Ishikawa (cell line): ENCODE data around the gene TRIM2.

ENCODE experiments used
- CEBPB ChIP-seq: IDR thresholded peaks from 2 replicates; pipeline ENCODE4 v1.6.1; 2012
- CREB1 ChIP-seq: IDR thresholded peaks from 2 replicates; pipeline ENCODE4 v1.6.1; 2012; ENCODE audit warnings: low read depth
- EGR1 ChIP-seq: IDR thresholded peaks from 2 replicates; pipeline ENCODE4 v1.6.1; 2012
- EP300 ChIP-seq: IDR thresholded peaks from 2 replicates; pipeline ENCODE4 v1.6.1; 2012; ENCODE audit warnings: borderline replicate concordance
- FOXM1 ChIP-seq: IDR thresholded peaks from 2 replicates; pipeline ENCODE4 v1.6.1; 2012; ENCODE audit warnings: low read depth, borderline replicate concordance
- NFIC ChIP-seq: IDR thresholded peaks from 2 replicates; pipeline ENCODE4 v1.6.1; 2012
- RAD21 ChIP-seq: IDR thresholded peaks from 2 replicates; pipeline ENCODE4 v1.6.1; 2012; ENCODE audit warnings: low read depth
- TAF1 ChIP-seq: IDR thresholded peaks from 2 replicates; pipeline ENCODE4 v1.6.1; 2012; ENCODE audit warnings: low read depth, mild to moderate bottlenecking
- TCF12 ChIP-seq: IDR thresholded peaks from 2 replicates; pipeline ENCODE4 v1.6.1; 2012; ENCODE audit warnings: low read depth
- TEAD4 ChIP-seq: IDR thresholded peaks from 2 replicates; pipeline ENCODE4 v1.6.1; 2012
- YY1 ChIP-seq: IDR thresholded peaks from 2 replicates; pipeline ENCODE4 v1.6.1; 2012; ENCODE audit warnings: low read depth
- ZBTB7A ChIP-seq: IDR thresholded peaks from 2 replicates; pipeline ENCODE4 v1.6.1; 2012; ENCODE audit warnings: low read depth
- TF ChIP-seq, protein P1 (sequence below): IDR thresholded peaks from 2 replicates; pipeline ENCODE4 v1.6.1; 2012; ENCODE audit warnings: low read depth, mild to moderate bottlenecking
- TF ChIP-seq, protein P2 (sequence below): IDR thresholded peaks from 2 replicates; pipeline ENCODE4 v1.6.1; 2012
- TF ChIP-seq, protein P3 (sequence below): IDR thresholded peaks from 2 replicates; pipeline ENCODE4 v1.6.1; 2012

Gene TRIM2

DNA sequence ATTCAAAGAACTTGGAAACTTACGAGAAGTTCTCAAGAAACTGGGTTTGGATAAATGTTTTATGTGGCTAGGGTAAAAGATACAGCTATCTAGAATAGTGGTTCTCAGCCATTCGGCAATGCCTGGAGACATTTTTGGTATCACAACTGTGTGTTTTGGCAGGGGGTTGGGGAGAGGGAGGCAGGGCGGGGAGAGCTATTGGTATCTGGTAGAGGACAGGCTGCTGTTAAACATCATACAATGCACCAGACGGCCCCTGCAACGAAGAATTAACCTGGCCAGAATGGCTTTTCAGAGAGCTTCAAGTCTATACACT lies 89.5 kb downstream of the TRIM2 start:
- TF ChIP-seq, protein P1, sequence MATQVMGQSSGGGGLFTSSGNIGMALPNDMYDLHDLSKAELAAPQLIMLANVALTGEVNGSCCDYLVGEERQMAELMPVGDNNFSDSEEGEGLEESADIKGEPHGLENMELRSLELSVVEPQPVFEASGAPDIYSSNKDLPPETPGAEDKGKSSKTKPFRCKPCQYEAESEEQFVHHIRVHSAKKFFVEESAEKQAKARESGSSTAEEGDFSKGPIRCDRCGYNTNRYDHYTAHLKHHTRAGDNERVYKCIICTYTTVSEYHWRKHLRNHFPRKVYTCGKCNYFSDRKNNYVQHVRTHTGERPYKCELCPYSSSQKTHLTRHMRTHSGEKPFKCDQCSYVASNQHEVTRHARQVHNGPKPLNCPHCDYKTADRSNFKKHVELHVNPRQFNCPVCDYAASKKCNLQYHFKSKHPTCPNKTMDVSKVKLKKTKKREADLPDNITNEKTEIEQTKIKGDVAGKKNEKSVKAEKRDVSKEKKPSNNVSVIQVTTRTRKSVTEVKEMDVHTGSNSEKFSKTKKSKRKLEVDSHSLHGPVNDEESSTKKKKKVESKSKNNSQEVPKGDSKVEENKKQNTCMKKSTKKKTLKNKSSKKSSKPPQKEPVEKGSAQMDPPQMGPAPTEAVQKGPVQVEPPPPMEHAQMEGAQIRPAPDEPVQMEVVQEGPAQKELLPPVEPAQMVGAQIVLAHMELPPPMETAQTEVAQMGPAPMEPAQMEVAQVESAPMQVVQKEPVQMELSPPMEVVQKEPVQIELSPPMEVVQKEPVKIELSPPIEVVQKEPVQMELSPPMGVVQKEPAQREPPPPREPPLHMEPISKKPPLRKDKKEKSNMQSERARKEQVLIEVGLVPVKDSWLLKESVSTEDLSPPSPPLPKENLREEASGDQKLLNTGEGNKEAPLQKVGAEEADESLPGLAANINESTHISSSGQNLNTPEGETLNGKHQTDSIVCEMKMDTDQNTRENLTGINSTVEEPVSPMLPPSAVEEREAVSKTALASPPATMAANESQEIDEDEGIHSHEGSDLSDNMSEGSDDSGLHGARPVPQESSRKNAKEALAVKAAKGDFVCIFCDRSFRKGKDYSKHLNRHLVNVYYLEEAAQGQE, result no peak

DNA sequence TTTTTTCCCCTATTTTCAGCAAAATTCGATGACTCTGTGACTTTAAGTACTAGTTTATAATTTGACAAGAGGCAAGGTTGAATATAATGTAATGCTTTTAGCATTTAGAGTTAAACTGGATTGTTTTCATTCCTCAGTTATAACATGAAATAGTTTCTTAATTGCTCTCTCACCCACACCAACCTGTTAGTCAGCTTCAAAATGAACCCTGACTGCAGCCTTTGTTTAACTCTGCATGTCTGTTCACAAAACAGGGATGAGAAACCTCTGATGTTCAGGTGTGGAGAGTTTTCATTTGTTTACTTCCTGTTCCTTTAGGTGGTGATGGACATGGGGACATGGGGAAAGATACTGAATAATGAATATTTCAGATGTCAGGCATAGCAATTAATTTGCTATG lies 90.4 kb downstream of the TRIM2 start:
- TF ChIP-seq RAD21 (no peak), TCF12 (0 out of 2 replicates have a peak, but pooled peaks have one; percentile 38), NFIC (0 out of 2 replicates have a peak, but pooled peaks have one; percentile 25)

DNA sequence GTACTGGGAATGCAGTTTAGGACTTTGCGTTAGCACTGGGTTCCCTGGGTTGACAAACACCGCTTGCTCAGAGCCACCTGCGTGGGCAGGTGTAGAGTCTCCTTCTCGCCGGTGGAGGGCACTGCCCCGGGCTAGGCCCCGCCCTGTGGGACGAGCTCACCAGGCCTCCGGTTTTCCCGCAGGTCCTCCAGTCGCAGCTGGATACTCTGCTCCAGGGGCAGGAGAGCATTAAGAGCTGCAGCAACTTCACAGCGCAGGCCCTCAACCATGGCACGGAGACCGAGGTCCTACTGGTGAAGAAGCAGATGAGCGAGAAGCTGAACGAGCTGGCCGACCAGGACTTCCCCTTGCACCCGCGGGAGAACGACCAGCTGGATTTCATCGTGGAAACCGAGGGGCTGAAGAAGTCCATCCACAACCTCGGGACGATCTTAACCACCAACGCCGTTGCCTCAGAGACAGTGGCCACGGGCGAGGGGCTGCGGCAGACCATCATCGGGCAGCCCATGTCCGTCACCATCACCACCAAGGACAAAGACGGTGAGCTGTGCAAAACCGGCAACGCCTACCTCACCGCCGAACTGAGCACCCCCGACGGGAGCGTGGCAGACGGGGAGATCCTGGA lies 91.0 kb downstream of the TRIM2 start:
- TF ChIP-seq TCF12, result 0 out of 2 replicates have a peak, but pooled peaks have one; percentile 7
- TF ChIP-seq, protein P2, sequence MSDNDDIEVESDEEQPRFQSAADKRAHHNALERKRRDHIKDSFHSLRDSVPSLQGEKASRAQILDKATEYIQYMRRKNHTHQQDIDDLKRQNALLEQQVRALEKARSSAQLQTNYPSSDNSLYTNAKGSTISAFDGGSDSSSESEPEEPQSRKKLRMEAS, result no peak

DNA sequence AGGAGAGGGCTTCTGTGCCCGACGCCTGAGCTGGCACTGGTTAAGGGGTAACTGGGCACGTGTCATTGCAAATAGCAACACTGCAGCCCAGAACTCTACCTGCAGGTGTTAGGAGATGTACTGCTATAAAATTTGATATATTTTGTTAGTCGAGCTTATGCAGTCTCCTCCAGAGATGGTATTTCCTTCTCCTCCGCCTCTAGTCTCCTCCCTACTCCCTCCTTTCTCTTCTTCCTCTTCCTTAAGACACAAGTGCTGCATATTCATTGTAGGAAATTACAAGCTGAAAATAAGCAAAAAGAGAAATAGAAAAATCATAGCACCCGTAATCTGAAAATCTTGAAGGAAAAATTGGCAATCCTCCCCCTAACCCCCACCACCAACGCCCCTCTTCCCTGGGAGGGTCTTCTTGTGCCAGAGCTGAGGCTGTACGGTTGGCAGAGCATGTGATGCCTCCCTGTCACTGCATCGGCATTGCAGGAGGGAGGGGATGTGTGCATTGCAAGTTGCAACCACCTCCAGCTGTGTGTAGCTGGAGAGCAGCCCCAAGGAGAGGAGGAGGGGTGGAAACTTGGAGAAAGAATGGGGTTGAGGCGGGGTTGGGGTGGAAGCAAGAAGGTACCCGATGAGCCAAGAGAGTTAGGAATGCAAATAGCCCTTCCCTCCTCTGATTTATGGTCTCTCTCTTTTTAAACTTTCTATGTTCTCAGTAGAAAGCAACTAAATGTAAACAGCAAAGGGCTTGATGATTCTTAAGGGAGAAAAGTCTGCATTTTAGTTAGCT lies 92.0 kb downstream of the TRIM2 start:
- TF ChIP-seq YY1 (no peak), TEAD4 (0 out of 2 replicates have a peak, but pooled peaks have one; percentile 44), TCF12 (0 out of 2 replicates have a peak, but pooled peaks have one; percentile 24), ZBTB7A (no peak)
- TF ChIP-seq, protein P2, result peak; percentile 29; the same call in 1 of the 2 replicates
- TF ChIP-seq, protein P1, result no peak

DNA sequence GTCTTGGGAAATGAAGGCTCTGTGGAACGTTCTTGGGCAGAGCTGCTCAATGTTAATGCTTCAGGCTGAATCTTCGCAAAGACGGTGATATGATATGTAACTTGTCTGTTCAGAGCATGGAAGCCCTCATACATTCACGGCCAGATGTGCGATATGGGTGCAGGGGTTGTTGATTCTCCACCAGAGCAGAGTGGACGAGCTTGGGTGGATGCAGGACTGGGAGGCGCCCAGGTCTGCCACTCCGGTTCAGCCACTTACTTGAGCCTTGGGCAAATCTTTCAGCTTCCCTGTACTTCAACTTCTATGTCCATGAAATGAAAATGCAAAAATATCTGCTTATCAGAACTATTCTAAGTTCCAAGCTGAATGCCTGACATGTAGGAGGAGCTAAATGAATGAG lies 92.9 kb downstream of the TRIM2 start:
- no peak for TF ChIP-seq RAD21

DNA sequence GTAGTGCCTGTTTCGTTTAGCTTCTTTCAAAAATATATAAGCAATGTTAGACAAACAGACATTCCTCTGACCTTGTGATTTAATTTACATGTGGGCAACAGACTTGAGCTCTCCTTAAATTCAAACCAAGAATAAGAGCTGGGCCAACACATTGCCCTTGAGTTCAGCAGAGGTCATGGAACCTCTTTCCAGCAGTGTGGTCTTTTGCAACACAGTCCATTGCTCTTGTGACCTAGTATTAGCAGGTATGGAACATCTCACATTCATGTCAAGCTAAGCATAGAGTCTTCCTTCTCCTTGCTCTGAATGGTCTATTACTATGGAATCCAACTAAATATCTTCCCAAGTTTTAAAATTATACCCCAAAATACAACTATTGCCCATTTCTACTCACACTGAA lies 106.5 kb downstream of the TRIM2 start:
- TF ChIP-seq TAF1 (no peak), YY1 (no peak), EGR1 (no peak), FOXM1 (no peak), CEBPB (no peak), TEAD4 (no peak), CREB1 (no peak)
- TF ChIP-seq, protein P3, sequence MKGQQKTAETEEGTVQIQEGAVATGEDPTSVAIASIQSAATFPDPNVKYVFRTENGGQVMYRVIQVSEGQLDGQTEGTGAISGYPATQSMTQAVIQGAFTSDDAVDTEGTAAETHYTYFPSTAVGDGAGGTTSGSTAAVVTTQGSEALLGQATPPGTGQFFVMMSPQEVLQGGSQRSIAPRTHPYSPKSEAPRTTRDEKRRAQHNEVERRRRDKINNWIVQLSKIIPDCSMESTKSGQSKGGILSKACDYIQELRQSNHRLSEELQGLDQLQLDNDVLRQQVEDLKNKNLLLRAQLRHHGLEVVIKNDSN, result no peak

DNA sequence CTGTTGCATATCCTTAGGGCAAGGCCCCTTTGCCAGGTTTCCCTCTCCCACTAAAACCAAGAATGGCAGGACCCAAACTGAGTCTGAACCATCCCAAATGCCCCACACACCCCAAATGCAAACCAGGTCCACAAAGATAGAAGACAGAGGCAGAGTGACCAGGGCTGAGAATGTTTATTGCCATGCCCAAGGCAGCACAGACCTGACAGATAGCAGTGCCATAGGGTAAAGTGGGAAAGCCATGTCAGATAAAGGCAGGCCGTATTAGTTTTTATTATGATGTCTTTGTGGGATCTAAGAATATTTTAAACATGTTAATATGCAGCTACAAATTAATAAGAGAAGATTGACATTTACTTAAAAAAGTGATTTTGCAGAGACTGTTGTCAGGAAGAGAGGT lies 110.7 kb downstream of the TRIM2 start:
- TF ChIP-seq TEAD4 (no peak), CREB1 (no peak), NFIC (no peak), TAF1 (no peak), EP300 (no peak), RAD21 (no peak), CEBPB (no peak), FOXM1 (no peak), YY1 (no peak), EGR1 (no peak)
- TF ChIP-seq, protein P1, result no peak
- TF ChIP-seq, protein P2, result no peak
- TF ChIP-seq, protein P3, result no peak
